SK-N-SH (cell line): Measurements from ENCODE around the gene CNTNAP2. TPM values are rescaled to one million over a fixed set of nuclear protein-coding genes. Genes with fewer than 3 reads are reported as not detected.

Experiments used
- CTCF ChIA-PET: fragments of 300-600, 350-600 bp; formaldehyde crosslinking; extraction: SDS; loops from one replicate; lab custom pipeline; 2021; lab: Yijun Ruan, JAX
- POLR2A ChIA-PET: fragments of 350-600 bp; sonication (Branson Sonifier 250); formaldehyde crosslinking; extraction: SDS; loops from one replicate; lab custom pipeline; 2020; ENCODE audit warnings: antibody characterized with exemption, inconsistent platforms; lab: Yijun Ruan, JAX
- DNase-seq: peaks from one replicate; pipeline ENCODE4 v3.0.0; 2012
- H2AFZ ChIP-seq: fragments of 200-600 bp; sonication (generic); 2 replicates; pipeline ENCODE4 v1.8.1; 2016; ENCODE audit warnings: antibody characterized with exemption, mild to moderate bottlenecking, low read depth
- H3F3A ChIP-seq: fragments of 200-600 bp; sonication (generic); replicated peaks from 2 replicates; pipeline ENCODE3; 2016; ENCODE audit warnings: antibody characterized with exemption, mild to moderate bottlenecking; ENCODE audit not compliant: insufficient read depth
- H3K27ac ChIP-seq, 2 experiments: fragments of 200-500 bp in 1 of 2; fragments of 200-600 bp in 1 of 2; sonication (Bioruptor generic) in 1 of 2; sonication (generic), shearing (Covaris generic) in 1 of 2; 2 replicates each; pipeline versions ENCODE4 v1.5.1 to v1.6.1; 2014 to 2016; ENCODE audit warnings: low read depth in 2 of 2, inconsistent platforms in 1 of 2, low read length in 1 of 2, mild to moderate bottlenecking in 1 of 2, mixed read lengths in 1 of 2
- H3K27me3 ChIP-seq: fragments of 200-600 bp; sonication (generic), shearing (Covaris generic); 2 replicates; pipeline ENCODE4 v1.6.1; 2016; ENCODE audit warnings: mixed run types; ENCODE audit not compliant: insufficient read depth
- H3K36me3 ChIP-seq, 2 experiments: fragments of 200-500 bp in 1 of 2; fragments of 200-600 bp in 1 of 2; sonication (Bioruptor generic) in 1 of 2; sonication (generic) in 1 of 2; replicated peaks in 1 of 2; 2 replicates each; pipeline versions ENCODE3 to v1.5.1; 2014 to 2016; ENCODE audit warnings: low read length in 1 of 2, mild to moderate bottlenecking in 1 of 2; ENCODE audit not compliant: insufficient read depth in 2 of 2, control insufficient read depth in 1 of 2
- H3K4me1 ChIP-seq, 2 experiments: fragments of 200-500 bp in 1 of 2; fragments of 200-600 bp in 1 of 2; sonication (Bioruptor generic) in 1 of 2; sonication (generic), shearing (Covaris generic) in 1 of 2; 2 replicates each; pipeline versions ENCODE4 v1.5.1 to v1.6.1; 2014 to 2016; ENCODE audit warnings: low read depth in 1 of 2, low read length in 1 of 2, mixed run types in 1 of 2; ENCODE audit not compliant: insufficient read depth in 2 of 2, control insufficient read depth in 1 of 2
- H3K4me2 ChIP-seq: fragments of 200-600 bp; sonication (generic), shearing (Covaris generic); 2 replicates; pipeline ENCODE4 v1.6.1; 2017; ENCODE audit warnings: mixed run types
- H3K4me3 ChIP-seq, 2 experiments: fragments of 200-500 bp in 1 of 2; fragments of 200-600 bp in 1 of 2; sonication (Bioruptor generic) in 1 of 2; sonication (generic), shearing (Covaris generic) in 1 of 2; 2 replicates each; pipeline versions ENCODE4 v1.5.1 to v1.8.1; 2014 to 2016; ENCODE audit warnings: low read depth in 2 of 2, inconsistent platforms in 1 of 2, low read length in 1 of 2, mild to moderate bottlenecking in 1 of 2, mixed read lengths in 1 of 2, moderate library complexity in 1 of 2
- H3K79me2 ChIP-seq: fragments of 200-600 bp; sonication (generic); 2 replicates; pipeline ENCODE4 v1.8.1; 2017; ENCODE audit warnings: mild to moderate bottlenecking; ENCODE audit not compliant: insufficient read depth
- H3K9ac ChIP-seq: fragments of 200-600 bp; sonication (generic); 2 replicates; pipeline ENCODE4 v1.6.1; 2017; ENCODE audit warnings: mixed run types
- H3K9me2 ChIP-seq: fragments of 200-600 bp; sonication (generic); 2 replicates; pipeline ENCODE4 v1.6.1; 2017; ENCODE audit warnings: mixed run types
- H3K9me3 ChIP-seq: fragments of 200-600 bp; sonication (generic); 2 replicates; pipeline ENCODE4 v1.6.1; 2017; ENCODE audit warnings: mixed run types, mild to moderate bottlenecking, moderate library complexity
- H4K20me1 ChIP-seq: fragments of 200-600 bp; sonication (generic); 2 replicates; pipeline ENCODE4 v1.6.1; 2017; ENCODE audit warnings: mild to moderate bottlenecking, mixed run types; ENCODE audit not compliant: insufficient read depth
- ELF1 ChIP-seq: IDR thresholded peaks from 2 replicates; pipeline ENCODE4 v1.4.0; 2012
- EP300 ChIP-seq, 2 experiments: IDR thresholded peaks; 2 replicates each; pipeline versions ENCODE4 v1.4.0 to v1.6.1; 2012; ENCODE audit warnings: borderline replicate concordance in 1 of 2, low read depth in 1 of 2, low read length in 1 of 2
- FOSL2 ChIP-seq: IDR thresholded peaks from 2 replicates; pipeline ENCODE4 v1.4.0; 2012; ENCODE audit warnings: low read depth, mild to moderate bottlenecking, moderate library complexity, borderline replicate concordance
- GABPA ChIP-seq: IDR thresholded peaks from 2 replicates; pipeline ENCODE4 v1.4.0; 2012; ENCODE audit warnings: low read depth, mild to moderate bottlenecking
- GATA2 ChIP-seq: sonication (generic); formaldehyde crosslinking; IDR thresholded peaks from 2 replicates; pipeline ENCODE4 v1.5.0; 2020; ENCODE audit warnings: mild to moderate bottlenecking, missing genetic modification reagents
- JUND ChIP-seq: IDR thresholded peaks from 2 replicates; pipeline ENCODE4 v1.4.0; 2012
- MXI1 ChIP-seq: IDR thresholded peaks from 2 replicates; pipeline ENCODE4 v1.6.1; 2012; ENCODE audit warnings: mild to moderate bottlenecking, low read depth, low read length, improper control_type of control experiment
- NFIC ChIP-seq: IDR thresholded peaks from 2 replicates; pipeline ENCODE4 v1.4.0; 2012; ENCODE audit warnings: borderline replicate concordance
- RAD21 ChIP-seq: IDR thresholded peaks from 2 replicates; pipeline ENCODE4 v1.6.1; 2012; ENCODE audit warnings: mild to moderate bottlenecking, low read length
- WGBS: methylation state at CpG from one replicate; pipeline ENCODE4 v1.1.6; 2017; ENCODE audit warnings: low lambda C conversion rate; 5-methylcytosine and 5-hydroxymethylcytosine counted together
- polyA plus RNA-seq, 3 experiments: library from polyadenylated mRNA; depleted of rRNA; stranded (reverse); fragments of >200 nt; gene quantifications; 2 replicates each; pipeline ENCODE4 v1.2.3, GENCODE V29; 2012
- TF ChIP-seq, protein P1 (sequence below): IDR thresholded peaks from 2 replicates; pipeline ENCODE4; 2012
- TF ChIP-seq, protein P2 (sequence below): IDR thresholded peaks from 2 replicates; pipeline ENCODE4 v1.4.0; 2012; ENCODE audit warnings: low read depth, borderline replicate concordance

Gene CNTNAP2
- polyA plus RNA-seq, 1 of the 3 experiments (the other 2 are of a cell fraction): 3.4 TPM

DNA sequence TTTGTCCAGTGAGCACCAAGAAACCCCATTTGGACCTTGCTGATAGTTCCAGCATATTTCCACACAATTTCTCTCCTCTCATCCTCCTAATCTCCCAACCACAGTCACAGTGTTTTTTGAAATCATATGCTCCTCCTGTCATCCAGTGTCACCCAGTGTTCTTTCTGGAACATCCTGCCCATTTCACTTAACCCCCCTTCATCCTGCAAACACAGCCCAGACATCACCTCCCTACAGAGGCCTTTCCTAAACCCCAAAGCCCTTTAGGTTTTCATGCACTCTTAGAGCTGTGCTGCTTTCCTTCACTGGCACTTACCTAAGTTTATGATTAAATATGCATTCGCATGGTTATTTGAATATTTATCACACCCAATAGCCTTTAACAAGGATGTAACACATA, 1316.0 kb downstream of the CNTNAP2 start:
- CTCF ChIA-PET: interaction anchor here (0.6 to 5.2 kb wide), 81 partner anchors 8 to 1342 kb away, joined by 3 to 68 read pairs (median 5); partner anchors contain the start of gene CNTNAP2
- Histone ChIP-seq H3K4me2 (no peak overlapping the region), H3K79me2 (no peaks in the 10 kb centered on the region), H2AFZ (peak overlapping the region; percentile 25; the same call in 1 of the 2 replicates), H3K27me3 (no peaks in the 10 kb centered on the region), H3F3A (no peaks in the 10 kb centered on the region), H3K9me3 (peaks cover 9% of the 10 kb centered on the region; the same call in 1 of the 2 replicates)
- POLR2A ChIA-PET: interaction anchor here (0.6 kb wide), 1 partner anchor 161 kb away, joined by 3 read pairs; no protein-coding TSS in a partner anchor
- no peak for DNase-seq
- no peak for TF ChIP-seq ELF1
- no peak for TF ChIP-seq MXI1
- no peak for TF ChIP-seq NFIC
- TF ChIP-seq RAD21: no peak
- TF ChIP-seq JUND: no peak
- TF ChIP-seq GABPA: no peak
- TF ChIP-seq, all 33 proteins: peak for 0
- 96% methylated on average over 1 of the region's 1 CpG for WGBS
- Histone ChIP-seq H3K9ac (peak overlapping the region; percentile 15; the same call in 1 of the 2 replicates), H4K20me1 (no peaks in the 10 kb centered on the region), H3K4me3 (no peak overlapping the region), H3K9me2 (no peaks in the 10 kb centered on the region), H3K27ac (peak overlapping the region; percentile 20 to 22; a peak in 3 of 4 replicates), H3K4me1 (peaks cover 8 to 9% of the 10 kb centered on the region in 2 experiments; a peak in 3 of 4 replicates), H3K36me3 (no peaks in the 10 kb centered on the region)

DNA sequence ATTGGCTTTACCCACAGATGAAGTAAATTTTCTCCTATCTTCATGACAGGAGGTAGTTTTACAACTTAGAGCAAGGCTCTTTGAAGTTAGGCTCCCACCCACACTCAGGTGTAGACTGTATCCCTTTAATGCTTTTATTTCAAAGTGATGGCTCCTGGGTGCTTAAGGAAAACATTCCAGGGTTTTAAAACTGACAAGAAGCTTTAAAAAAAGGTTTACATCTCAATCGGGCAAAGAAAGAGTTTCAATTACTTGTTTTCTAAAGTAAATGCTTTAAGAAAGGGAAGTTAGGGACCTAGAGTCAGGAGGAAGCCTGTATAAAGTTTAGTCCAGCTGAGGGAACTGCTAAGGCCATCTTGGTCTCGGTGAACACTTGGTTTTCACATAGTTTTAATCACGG, 1320.1 kb downstream of the CNTNAP2 start:
- no peak overlapping the region for H3K9ac ChIP-seq
- H3K27me3 ChIP-seq: no peaks in the 10 kb centered on the region
- H3K36me3 ChIP-seq: no peaks in the 10 kb centered on the region
- peaks cover 26% of the 10 kb centered on the region for H3K9me3 ChIP-seq
- CTCF ChIA-PET: interaction anchor here (1.0 kb wide), 1 partner anchor 152 kb away, joined by 3 read pairs; no protein-coding TSS in a partner anchor
- H3K27ac ChIP-seq: no peak overlapping the region
- peaks cover 8 to 9% of the 10 kb centered on the region in 2 experiments; a peak in 3 of 4 replicates for H3K4me1 ChIP-seq
- 75% methylated on average over 3 of the region's 3 CpGs for WGBS
- no peak overlapping the region for H3K4me2 ChIP-seq
- POLR2A ChIA-PET: no interaction called here
- H3K9me2 ChIP-seq: no peaks in the 10 kb centered on the region
- H4K20me1 ChIP-seq: no peaks in the 10 kb centered on the region
- TF ChIP-seq GATA2 (CRISPR knock-in tag): no peak
- H3K4me3 ChIP-seq: no peak overlapping the region
- DNase-seq: no peak
- no peak overlapping the region for H2AFZ ChIP-seq
- H3K79me2 ChIP-seq: no peaks in the 10 kb centered on the region
- peaks cover 11% of the 10 kb centered on the region for H3F3A ChIP-seq

DNA sequence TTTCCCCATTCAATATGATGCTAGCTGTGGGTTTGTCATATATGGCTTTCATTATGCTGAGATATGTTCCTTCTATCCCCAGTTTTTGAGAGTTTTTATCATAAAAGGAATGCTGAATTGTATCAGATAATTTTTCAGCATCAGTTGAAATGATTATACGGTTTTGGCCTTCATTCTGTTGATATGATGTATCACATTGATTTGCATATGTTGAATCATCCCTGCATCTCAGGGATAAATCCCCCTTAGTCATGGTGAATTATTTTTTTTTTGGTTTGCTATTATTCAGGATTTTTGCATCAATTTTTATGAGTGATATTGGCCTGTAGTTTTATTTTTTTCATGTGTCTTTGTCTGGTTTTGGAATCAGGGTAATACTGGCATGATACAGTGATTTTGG, 1321.6 kb downstream of the CNTNAP2 start:
- peaks cover 26% of the 10 kb centered on the region for H3K9me3 ChIP-seq
- POLR2A ChIA-PET: no interaction called here
- no peak overlapping the region for H3K4me3 ChIP-seq
- peak overlapping the region; percentile 26; the same call in 1 of the 2 replicates for H2AFZ ChIP-seq
- DNase-seq: no peak
- WGBS: 22% methylated on average over 1 of the region's 1 CpG
- H3K4me2 ChIP-seq: no peak overlapping the region
- CTCF ChIA-PET: no interaction called here
- H3K9ac ChIP-seq: no peak overlapping the region
- no peaks in the 10 kb centered on the region for H3K27me3 ChIP-seq
- peaks cover 8 to 9% of the 10 kb centered on the region in 2 experiments; a peak in 3 of 4 replicates for H3K4me1 ChIP-seq
- peaks cover 11% of the 10 kb centered on the region for H3F3A ChIP-seq
- no peaks in the 10 kb centered on the region for H3K79me2 ChIP-seq
- peak overlapping the region in 1 of 2 experiments; percentile 45; a peak in 2 of 4 replicates for H3K27ac ChIP-seq
- no peaks in the 10 kb centered on the region for H4K20me1 ChIP-seq
- TF ChIP-seq RAD21 (no peak), FOSL2 (peak; percentile 28; the same call in 1 of the 2 replicates), JUND (peak; percentile 26; the same call in 1 of the 2 replicates), EP300 (IDR thresholded peaks at IDR 0.05; ENCODE audit: borderline replicate concordance in 1 of 2, low read depth in 1 of 2, low read length in 1 of 2) (peak in 1 of 2 experiments; percentile 25; a peak in 1 of 4 replicates)
- TF ChIP-seq, protein P1, sequence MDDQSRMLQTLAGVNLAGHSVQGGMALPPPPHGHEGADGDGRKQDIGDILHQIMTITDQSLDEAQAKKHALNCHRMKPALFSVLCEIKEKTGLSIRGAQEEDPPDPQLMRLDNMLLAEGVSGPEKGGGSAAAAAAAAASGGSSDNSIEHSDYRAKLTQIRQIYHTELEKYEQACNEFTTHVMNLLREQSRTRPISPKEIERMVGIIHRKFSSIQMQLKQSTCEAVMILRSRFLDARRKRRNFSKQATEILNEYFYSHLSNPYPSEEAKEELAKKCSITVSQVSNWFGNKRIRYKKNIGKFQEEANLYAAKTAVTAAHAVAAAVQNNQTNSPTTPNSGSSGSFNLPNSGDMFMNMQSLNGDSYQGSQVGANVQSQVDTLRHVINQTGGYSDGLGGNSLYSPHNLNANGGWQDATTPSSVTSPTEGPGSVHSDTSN: peak; percentile 25; the same call in 1 of the 2 replicates
- TF ChIP-seq, protein P2, sequence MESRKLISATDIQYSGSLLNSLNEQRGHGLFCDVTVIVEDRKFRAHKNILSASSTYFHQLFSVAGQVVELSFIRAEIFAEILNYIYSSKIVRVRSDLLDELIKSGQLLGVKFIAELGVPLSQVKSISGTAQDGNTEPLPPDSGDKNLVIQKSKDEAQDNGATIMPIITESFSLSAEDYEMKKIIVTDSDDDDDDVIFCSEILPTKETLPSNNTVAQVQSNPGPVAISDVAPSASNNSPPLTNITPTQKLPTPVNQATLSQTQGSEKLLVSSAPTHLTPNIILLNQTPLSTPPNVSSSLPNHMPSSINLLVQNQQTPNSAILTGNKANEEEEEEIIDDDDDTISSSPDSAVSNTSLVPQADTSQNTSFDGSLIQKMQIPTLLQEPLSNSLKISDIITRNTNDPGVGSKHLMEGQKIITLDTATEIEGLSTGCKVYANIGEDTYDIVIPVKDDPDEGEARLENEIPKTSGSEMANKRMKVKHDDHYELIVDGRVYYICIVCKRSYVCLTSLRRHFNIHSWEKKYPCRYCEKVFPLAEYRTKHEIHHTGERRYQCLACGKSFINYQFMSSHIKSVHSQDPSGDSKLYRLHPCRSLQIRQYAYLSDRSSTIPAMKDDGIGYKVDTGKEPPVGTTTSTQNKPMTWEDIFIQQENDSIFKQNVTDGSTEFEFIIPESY: no peak
- no peaks in the 10 kb centered on the region for H3K36me3 ChIP-seq
- no peaks in the 10 kb centered on the region for H3K9me2 ChIP-seq
